GM23248 (cell line): ENCODE data around the gene MET.

Experiments used
- EZH2 ChIP-seq: fragments of 200-600 bp; sonication (generic); IDR thresholded peaks from 2 replicates; pipeline ENCODE4 v1.6.1; 2018; ENCODE audit warnings: antibody characterized with exemption, mild to moderate bottlenecking; ENCODE audit not compliant: insufficient read depth, poor library complexity, severe bottlenecking
- EZH2phosphoT487 ChIP-seq: fragments of 200-600 bp; sonication (generic); IDR thresholded peaks from 2 replicates; pipeline ENCODE4 v1.6.1; 2018; ENCODE audit warnings: antibody characterized with exemption, moderate library complexity, mild to moderate bottlenecking, low read depth; ENCODE audit not compliant: insufficient read depth

- TF ChIP-seq EZH2 (no peak), EZH2phosphoT487 (no peak)
Measured at GRCh38 chr7:116788572-116789197, 116.7 kb downstream of the MET start.
